GM18867 (cell line): ENCODE data around the gene SPACDR.
"Not testable (repeated sequence)": the region's sequence is repeated elsewhere in the genome, so short reads cannot be mapped to it uniquely, and the experiment has no call there.

Experiments used
- ATAC-seq: cut with Tn5 transposase; IDR thresholded peaks from one replicate; pipeline ENCODE4 v1.9.1; 2021; ENCODE audit warnings: mild to moderate bottlenecking, moderate library complexity; ENCODE audit not compliant: unreplicated experiment

The SPACDR gene

GRCh38 chr7:100466653-100467605 lies 2.9 kb upstream of the SPACDR start:
- no peak for ATAC-seq

GRCh38 chr7:100465702-100466311 lies 1.7 kb upstream of the SPACDR start:
- no peak for ATAC-seq

- ATAC-seq: no peak
These were observed 1.2 kb upstream of the SPACDR start for GRCh38 chr7:100465299-100465698.

GRCh38 chr7:100464791-100465190 lies 731 bp upstream of the SPACDR start:
- ATAC-seq: no peak

GRCh38 chr7:100457033-100457432 lies 7.0 kb downstream of the SPACDR start:
- no peak for ATAC-seq

GRCh38 chr7:100456562-100456961 lies 7.5 kb downstream of the SPACDR start:
- ATAC-seq: no peak

GRCh38 chr7:100455206-100455605 lies 8.9 kb downstream of the SPACDR start:
- ATAC-seq: no peak

- ATAC-seq: not testable (repeated sequence)
These were observed 10.2 kb downstream of the SPACDR start for GRCh38 chr7:100453854-100454253.

GRCh38 chr7:100452513-100452912 lies 11.5 kb downstream of the SPACDR start:
- ATAC-seq: no peak

GRCh38 chr7:100449190-100449795 lies 14.8 kb downstream of the SPACDR start:
- no peak for ATAC-seq

GRCh38 chr7:100447363-100447762 lies 16.7 kb downstream of the SPACDR start:
- ATAC-seq: not testable (repeated sequence)

GRCh38 chr7:100446040-100446439 lies 18.0 kb downstream of the SPACDR start:
- no peak for ATAC-seq

GRCh38 chr7:100444311-100445278 lies 19.5 kb downstream of the SPACDR start:
- no peak for ATAC-seq

- ATAC-seq: no peak
These were observed 20.8 kb downstream of the SPACDR start for GRCh38 chr7:100443096-100443840.

- no peak for ATAC-seq
These were observed 22.2 kb downstream of the SPACDR start for GRCh38 chr7:100441641-100442535.

- not testable (repeated sequence) for ATAC-seq
These were observed 24.8 kb downstream of the SPACDR start for GRCh38 chr7:100439244-100439643.

- ATAC-seq: not testable (repeated sequence)
These were observed 25.3 kb downstream of the SPACDR start for GRCh38 chr7:100438731-100439130.

- no peak for ATAC-seq
These were observed 25.9 kb downstream of the SPACDR start for GRCh38 chr7:100438172-100438571.
